ENCODE data around the gene GRAMD1A. TPM values are rescaled to one million over a fixed set of nuclear protein-coding genes. Genes with fewer than 3 reads are reported as not detected.

The GRAMD1A gene
- total RNA-seq, 2 experiments from 2014 or later = 173 to 187 TPM

DNA sequence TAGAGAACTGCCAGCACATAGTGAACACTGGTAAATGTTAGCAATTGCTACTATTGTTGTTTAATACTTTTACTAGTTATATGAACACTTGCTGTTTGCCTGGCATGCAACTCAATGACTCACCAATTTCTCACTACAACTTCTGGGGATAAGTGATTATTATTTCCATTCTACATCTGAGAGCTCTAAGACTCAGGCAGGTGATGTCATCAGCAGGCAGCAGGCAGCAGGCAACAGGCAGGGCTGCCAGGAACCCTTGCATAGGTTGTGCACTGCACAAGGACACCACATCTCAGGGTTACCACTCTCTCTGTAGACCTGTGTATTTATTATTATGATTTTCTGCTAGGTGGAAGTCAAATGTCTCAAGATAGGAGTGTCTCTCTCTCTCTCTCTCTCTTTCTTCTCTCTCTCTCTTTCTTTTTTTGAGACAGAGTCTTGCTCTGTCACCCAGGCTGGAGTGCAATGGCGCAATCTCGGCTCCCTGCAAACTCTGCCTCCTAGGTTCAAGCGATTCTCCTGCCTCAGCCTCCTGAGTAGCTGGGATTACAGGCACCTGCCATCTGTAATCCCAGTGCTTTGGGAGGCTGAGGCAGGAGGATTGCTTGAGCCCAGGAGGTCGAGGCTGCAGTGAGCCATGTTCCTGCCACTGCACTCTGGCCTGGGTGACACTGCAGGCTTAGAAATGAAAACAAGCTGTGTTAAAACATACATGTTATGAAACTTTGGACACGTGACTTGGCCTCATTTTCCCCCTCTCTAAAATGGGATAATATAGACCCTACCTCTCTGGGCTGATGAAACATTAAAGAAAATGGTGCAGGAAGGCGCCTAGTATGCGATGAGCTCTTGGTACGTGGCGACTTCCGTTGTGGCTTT lies 64.1 kb downstream of the GRAMD1A start:
- no peak overlapping the region for H3K27ac Mint-ChIP-seq
- DNase-seq (no peak), ATAC-seq (ENCODE audit: low read depth) (no peak)

DNA sequence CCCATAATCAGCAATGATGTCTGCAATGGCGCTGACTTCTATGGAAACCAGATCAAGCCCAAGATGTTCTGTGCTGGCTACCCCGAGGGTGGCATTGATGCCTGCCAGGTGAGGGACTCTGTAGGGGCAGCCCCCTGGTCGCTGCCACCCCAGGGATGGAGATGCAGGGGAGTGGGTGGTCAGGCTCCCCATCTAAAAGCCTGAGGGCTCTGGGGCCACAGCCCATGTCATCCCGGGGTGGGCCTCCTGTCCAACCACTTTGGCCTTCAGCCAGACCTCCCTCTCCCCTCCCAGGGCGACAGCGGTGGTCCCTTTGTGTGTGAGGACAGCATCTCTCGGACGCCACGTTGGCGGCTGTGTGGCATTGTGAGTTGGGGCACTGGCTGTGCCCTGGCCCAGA lies 65.5 kb downstream of the GRAMD1A start:
- no peak for ATAC-seq (ENCODE audit: low read depth)
- no peak overlapping the region for H3K27ac Mint-ChIP-seq
- peaks cover 2% of the 10 kb centered on the region for H3K9me3 Mint-ChIP-seq
- DNase-seq = no peak
- peaks cover 5% of the 10 kb centered on the region for H3K4me1 Mint-ChIP-seq
- no peaks in the 10 kb centered on the region for H3K36me3 Mint-ChIP-seq
- peaks cover 10% of the 10 kb centered on the region for H3K27me3 Mint-ChIP-seq
- no peak overlapping the region for H3K4me3 Mint-ChIP-seq
- POLR2A ChIA-PET = no interaction called here

More for the DNA sequence above, 64.1 kb downstream of the GRAMD1A start:
- Mint-ChIP-seq H3K36me3 (no peaks in the 10 kb centered on the region), H3K27me3 (peaks cover 10% of the 10 kb centered on the region), H3K4me3 (no peak overlapping the region), H3K9me3 (no peaks in the 10 kb centered on the region), H3K4me1 (peaks cover 5% of the 10 kb centered on the region)
- POLR2A ChIA-PET = no interaction called here

DNA sequence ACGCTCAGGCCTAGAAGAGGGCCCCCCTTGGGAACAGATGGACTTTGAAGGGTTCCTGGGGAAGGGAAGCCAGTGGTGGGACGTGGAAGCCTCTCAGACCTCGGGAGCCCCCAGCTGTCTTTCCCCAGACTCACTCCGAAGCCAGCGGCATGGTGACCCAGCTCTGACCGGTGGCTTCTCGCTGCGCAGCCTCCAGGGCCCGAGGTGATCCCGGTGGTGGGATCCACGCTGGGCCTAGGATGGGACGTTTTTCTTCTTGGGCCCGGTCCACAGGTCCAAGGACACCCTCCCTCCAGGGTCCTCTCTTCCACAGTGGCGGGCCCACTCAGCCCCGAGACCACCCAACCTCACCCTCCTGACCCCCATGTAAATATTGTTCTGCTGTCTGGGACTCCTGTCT lies 66.0 kb downstream of the GRAMD1A start:
- POLR2A ChIA-PET = no interaction called here

DNA sequence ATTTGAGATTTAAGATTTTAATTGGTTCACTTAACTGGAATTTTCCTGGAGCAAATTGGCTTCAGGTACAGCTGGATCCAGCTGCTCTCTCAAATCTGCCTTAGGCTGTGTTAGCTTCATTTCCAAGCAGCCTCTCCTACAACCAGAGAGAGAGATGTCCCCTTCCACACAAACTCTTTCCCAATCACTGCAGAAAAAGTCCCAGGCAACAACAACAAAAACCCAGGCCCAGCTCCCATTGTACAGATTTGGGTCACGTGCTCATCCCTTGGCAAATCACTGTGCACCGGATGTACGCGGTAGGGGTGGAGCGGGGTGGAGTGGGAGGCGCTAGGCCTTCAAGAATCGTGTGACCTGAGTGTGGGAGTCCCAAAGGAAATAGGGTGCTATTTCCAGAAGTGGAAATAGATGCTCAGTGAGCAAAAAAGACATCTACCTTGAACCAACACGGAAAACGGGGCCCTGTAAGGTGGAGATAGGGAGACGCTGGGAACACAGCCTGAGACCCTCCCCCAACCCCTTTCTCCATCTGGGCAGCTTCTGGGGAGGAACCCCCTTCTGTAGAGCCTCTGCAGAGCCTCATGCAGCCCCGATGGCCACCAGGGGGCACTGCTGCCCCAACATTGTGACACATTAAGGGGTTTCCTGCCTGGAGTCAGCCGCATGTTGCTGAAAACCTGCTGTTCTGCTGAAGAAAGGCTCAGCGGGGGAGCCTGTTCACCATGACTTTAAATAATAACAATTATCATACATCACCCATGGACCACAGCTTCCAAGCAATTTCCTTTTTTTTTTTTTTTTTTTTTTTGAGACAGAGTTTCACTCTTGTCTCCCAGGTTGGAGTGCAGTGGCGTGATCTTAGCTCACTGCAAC lies 66.8 kb downstream of the GRAMD1A start:
- H3K4me1 Mint-ChIP-seq = peaks cover 5% of the 10 kb centered on the region
- H3K27me3 Mint-ChIP-seq = peaks cover 10% of the 10 kb centered on the region

More for the DNA sequence above, 66.0 kb downstream of the GRAMD1A start:
- peaks cover 5% of the 10 kb centered on the region for H3K4me1 Mint-ChIP-seq
- no peak overlapping the region for H3K27ac Mint-ChIP-seq
- no peak overlapping the region for H3K4me3 Mint-ChIP-seq
- H3K36me3 Mint-ChIP-seq = no peaks in the 10 kb centered on the region
- DNase-seq = no peak
- H3K27me3 Mint-ChIP-seq = peaks cover 10% of the 10 kb centered on the region
- peaks cover 2% of the 10 kb centered on the region for H3K9me3 Mint-ChIP-seq
- no peak for ATAC-seq (ENCODE audit: low read depth)

DNA sequence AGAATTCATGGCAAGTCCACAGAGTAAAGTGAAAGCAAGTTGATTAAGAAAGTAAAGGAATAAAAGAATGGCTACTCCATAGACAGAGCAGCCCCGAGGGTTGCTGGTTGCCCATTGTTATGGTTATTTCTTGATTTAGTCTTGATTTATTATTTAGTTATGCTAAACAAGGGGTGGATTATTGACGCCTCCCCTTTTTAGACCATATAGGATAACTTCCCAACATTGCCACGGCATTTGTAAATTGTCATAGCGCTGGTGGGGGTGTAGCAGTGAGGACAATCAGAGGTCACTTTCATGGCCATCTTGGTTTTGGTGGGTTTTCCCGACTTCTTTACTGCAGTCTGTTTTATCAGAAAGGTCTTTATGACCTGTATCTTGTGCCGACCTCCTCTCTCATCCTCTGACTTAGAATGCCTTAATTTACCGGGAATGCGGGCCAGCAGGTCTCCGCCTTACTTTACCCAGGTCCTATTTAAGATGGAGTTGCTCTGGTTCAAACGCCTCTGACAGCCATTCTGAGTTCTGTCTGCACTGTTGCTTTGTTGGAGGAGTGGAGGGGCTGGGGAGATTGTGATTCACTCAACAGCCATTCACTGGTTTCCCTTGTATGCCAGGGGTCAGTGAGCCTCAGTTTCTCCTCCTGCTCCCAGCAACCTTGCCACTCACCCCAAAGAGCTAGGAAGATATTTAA lies 69.0 kb downstream of the GRAMD1A start:
- POLR2A ChIA-PET = no interaction called here
- peaks cover 5% of the 10 kb centered on the region for H3K4me1 Mint-ChIP-seq
- peaks cover 2% of the 10 kb centered on the region for H3K9me3 Mint-ChIP-seq
- H3K27ac Mint-ChIP-seq = no peak overlapping the region
- no peak overlapping the region for H3K4me3 Mint-ChIP-seq
- no peaks in the 10 kb centered on the region for H3K36me3 Mint-ChIP-seq
- H3K27me3 Mint-ChIP-seq = peaks cover 2% of the 10 kb centered on the region
- ATAC-seq (ENCODE audit: low read depth) (no peak), DNase-seq (no peak)

More for the DNA sequence above, 66.8 kb downstream of the GRAMD1A start:
- H3K36me3 Mint-ChIP-seq = no peaks in the 10 kb centered on the region
- peak overlapping the region; percentile 34 for H3K27ac Mint-ChIP-seq
- H3K9me3 Mint-ChIP-seq = peaks cover 2% of the 10 kb centered on the region
- H3K4me3 Mint-ChIP-seq = no peak overlapping the region
- POLR2A ChIA-PET = interaction anchor here (0.6 to 0.7 kb wide), 2 partner anchors 150 to 1382 kb away, joined by 3 to 6 read pairs; no protein-coding TSS in a partner anchor
- DNase-seq (peak; percentile 93), ATAC-seq (ENCODE audit: low read depth) (peak; percentile 94)

DNA sequence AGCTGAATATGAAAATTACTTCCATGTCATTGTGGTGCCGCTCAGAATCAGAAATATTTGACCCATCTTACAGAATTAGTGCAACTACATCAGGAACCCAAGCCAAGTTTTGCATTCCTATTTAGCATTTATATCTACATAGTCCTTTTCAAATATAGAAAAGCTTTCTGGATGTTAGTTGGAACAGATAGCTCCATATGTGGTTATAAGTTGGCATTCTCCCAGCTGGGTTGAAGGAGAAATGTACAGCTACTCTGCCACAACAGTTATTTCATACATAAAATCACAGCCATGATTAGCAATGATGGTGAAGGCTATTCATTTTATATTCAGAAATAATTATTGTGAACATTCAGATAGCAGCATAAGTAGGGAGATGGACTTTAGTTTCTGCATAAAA lies 69.6 kb downstream of the GRAMD1A start:
- H3K4me3 Mint-ChIP-seq = no peak overlapping the region
- H3K27me3 Mint-ChIP-seq = no peaks in the 10 kb centered on the region
- H3K36me3 Mint-ChIP-seq = no peaks in the 10 kb centered on the region
- no peak overlapping the region for H3K27ac Mint-ChIP-seq
- no peak for DNase-seq
- peaks cover 2% of the 10 kb centered on the region for H3K9me3 Mint-ChIP-seq
- ATAC-seq (ENCODE audit: low read depth) = no peak
- peaks cover 5% of the 10 kb centered on the region for H3K4me1 Mint-ChIP-seq
- POLR2A ChIA-PET = no interaction called here

DNA sequence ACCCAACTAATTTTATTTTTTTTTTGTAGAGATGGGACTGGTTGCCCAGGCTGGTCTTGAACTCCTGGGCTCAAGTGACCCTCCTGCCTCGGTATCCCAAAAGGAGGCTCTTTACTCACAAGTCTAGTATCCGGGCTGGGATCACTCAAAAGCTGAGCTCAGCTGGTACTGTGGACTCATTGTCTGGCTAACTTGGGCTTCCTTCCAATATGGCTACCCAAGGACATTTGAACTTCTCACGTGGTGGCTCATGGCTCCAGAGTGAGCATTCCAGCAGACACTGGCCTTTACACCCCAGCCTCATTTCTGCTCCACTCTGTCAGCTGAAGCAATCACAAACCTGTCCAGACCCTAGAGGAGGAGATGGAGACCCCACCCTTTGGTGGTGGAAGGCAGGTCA lies 70.3 kb downstream of the GRAMD1A start:
- H3K4me3 Mint-ChIP-seq = no peak overlapping the region
- no peak overlapping the region for H3K27ac Mint-ChIP-seq
- peaks cover 2% of the 10 kb centered on the region for H3K9me3 Mint-ChIP-seq
- DNase-seq (no peak), ATAC-seq (ENCODE audit: low read depth) (no peak)
- H3K36me3 Mint-ChIP-seq = no peaks in the 10 kb centered on the region
- peaks cover 5% of the 10 kb centered on the region for H3K4me1 Mint-ChIP-seq
- no peaks in the 10 kb centered on the region for H3K27me3 Mint-ChIP-seq
- POLR2A ChIA-PET = no interaction called here

DNA sequence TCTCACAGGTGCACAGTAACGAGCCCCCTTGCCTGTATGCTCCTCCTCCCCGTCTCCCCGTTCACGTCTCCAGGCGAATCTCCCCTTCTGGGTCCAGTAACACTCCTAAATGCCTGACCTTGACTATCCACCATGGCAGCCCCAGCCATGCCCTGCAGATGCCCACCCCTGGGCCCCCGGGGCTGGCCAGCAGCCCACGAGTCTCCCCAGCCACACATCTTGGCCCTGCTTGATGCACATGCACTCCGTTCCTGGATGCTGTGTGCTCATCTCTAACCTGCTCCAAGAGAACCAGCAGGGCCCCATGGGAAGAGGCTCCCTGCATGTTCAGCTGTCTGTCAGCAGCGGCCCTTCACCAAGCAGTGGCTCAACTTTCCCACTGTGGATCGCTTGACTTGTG lies 73.4 kb downstream of the GRAMD1A start:
- H3K9me3 Mint-ChIP-seq = peaks cover 2% of the 10 kb centered on the region
- no peak for ATAC-seq (ENCODE audit: low read depth)
- no peak for DNase-seq
- no peak overlapping the region for H3K27ac Mint-ChIP-seq
- peaks cover 2% of the 10 kb centered on the region for H3K4me1 Mint-ChIP-seq
- POLR2A ChIA-PET = no interaction called here
- H3K36me3 Mint-ChIP-seq = no peaks in the 10 kb centered on the region
- H3K4me3 Mint-ChIP-seq = no peak overlapping the region
- H3K27me3 Mint-ChIP-seq = peaks cover 7% of the 10 kb centered on the region

DNA sequence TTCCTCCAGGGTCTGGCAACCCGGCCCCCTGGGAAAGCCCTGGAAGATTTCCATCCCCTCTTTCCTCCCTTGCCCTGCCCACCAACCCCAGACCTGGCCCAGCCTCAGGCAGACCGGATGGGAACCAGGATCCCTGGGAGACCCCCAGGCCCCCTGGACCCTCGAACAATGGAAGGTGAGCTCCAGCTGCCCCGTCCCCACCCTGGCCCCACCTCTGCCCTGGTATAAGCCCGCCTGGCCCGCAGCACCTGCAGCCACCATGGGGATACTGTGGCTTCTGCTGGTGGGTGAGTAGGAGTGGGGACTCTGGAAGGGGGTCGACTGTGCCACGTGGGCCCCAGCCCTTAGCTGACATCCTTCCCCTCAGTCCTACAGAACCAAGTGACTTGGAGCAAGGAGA lies 73.8 kb downstream of the GRAMD1A start:
- no peak overlapping the region for H3K4me3 Mint-ChIP-seq
- no peak overlapping the region for H3K27ac Mint-ChIP-seq
- DNase-seq (no peak), ATAC-seq (ENCODE audit: low read depth) (no peak)
- POLR2A ChIA-PET = no interaction called here
- H3K27me3 Mint-ChIP-seq = peaks cover 9% of the 10 kb centered on the region
- H3K4me1 Mint-ChIP-seq = peaks cover 2% of the 10 kb centered on the region
- H3K36me3 Mint-ChIP-seq = no peaks in the 10 kb centered on the region
- peaks cover 2% of the 10 kb centered on the region for H3K9me3 Mint-ChIP-seq

DNA sequence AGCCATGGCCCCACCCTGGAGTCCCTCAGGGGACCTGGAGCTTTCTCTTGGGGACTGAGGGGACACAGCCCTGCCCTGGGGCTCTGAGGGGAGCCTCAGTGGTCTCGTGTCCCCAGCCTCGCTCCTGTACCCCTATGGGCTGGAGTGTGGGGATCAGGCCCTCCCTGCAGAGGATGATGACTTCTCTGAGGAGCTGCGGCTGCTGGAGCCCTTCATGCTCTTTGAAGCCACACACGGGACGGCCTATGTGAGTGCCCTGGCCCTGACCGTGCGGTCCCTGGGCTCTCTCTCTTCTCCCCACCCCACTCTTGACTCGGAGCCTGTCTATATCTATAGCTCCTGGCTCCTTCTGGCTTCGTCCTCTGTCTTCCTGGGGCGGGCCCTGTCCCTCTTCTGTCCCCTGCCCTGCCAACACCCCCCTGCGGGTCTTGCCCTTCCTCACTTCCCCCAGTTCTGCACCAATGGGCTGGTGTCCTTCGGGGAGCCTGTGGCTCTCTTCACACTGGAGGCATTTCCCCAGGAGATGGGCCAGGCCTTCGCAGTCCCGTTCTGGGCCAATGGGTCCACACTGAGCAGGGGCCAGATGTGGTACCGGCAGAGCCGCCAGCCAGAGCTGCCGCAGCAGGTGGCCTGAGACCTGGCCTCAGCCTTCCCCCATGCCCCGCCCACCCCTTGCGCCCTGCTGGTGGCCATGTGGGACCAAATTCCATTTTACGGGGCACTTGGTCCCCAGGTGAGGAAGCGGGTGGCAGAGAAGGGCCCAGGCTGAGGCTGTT lies 74.5 kb downstream of the GRAMD1A start:
- POLR2A ChIA-PET = no interaction called here
- Mint-ChIP-seq H3K27me3 (peaks cover 9% of the 10 kb centered on the region), H3K9me3 (peaks cover 2% of the 10 kb centered on the region), H3K27ac (no peak overlapping the region), H3K36me3 (no peaks in the 10 kb centered on the region), H3K4me3 (no peak overlapping the region), H3K4me1 (peaks cover 2% of the 10 kb centered on the region)
- no peak for DNase-seq
- ATAC-seq (ENCODE audit: low read depth) = no peak

DNA sequence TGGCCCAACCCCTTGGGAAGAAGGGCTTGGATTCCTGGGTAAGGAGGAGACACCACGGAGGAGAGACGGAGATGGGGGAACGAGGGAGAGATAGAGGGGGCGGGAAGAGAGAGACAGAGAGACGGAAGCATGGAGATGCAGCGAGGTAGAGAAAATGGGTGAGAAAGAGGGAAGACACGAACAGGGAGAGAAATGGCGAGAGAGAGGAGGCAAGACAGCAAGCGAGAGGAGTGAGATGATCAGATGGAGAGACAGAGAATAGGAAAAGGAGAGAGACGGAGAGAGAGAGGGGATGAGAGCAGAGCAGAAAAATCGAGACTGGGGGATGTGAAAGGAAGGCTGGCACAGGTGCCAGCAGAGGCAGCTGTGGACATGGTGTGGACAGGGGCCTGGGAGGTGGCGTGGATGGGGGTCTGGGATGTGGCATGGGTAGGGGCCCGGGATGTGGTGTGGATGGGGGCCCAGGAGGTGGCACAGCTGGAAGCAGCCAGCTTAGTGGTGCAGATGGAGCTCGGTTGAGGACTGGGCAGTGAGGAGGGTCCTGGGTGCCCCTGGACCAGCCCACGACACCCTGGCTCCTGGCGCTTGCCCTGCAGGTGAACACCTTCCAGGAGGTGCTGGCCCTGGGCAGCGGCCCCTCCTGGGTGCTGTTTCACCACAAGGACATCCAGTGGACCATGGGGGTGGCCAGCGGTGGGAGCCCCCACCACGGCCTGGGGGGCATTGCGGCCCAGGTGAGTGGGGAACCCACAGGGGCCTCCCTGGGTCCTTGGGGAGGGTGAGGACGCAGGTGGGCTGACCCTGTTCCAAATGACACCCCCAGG lies 75.3 kb downstream of the GRAMD1A start:
- POLR2A ChIA-PET = interaction anchor here (0.7 kb wide), 1 partner anchor 183 kb away, joined by 3 read pairs; no protein-coding TSS in a partner anchor
- Mint-ChIP-seq H3K4me3 (no peak overlapping the region), H3K4me1 (peaks cover 2% of the 10 kb centered on the region), H3K36me3 (no peaks in the 10 kb centered on the region), H3K27me3 (peaks cover 9% of the 10 kb centered on the region), H3K9me3 (peaks cover 2% of the 10 kb centered on the region), H3K27ac (no peak overlapping the region)
- no peak for ATAC-seq (ENCODE audit: low read depth)
- no peak for DNase-seq

DNA sequence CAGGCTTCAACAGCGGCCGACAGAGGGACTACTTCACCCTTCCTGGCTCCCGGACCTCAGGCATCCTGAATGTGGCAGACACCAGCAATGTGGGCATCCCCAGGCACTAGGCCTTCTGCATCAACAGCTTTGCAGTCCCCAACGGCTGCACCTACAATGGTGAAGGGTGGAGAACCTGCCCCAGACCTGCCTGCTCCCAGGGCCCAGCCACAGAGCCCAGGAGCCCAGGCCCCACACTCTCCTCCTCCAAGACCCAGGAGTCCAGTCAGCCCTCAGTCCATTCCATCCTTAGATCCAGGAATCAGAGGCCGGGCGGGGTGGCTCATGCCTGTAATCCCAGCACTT lies 75.9 kb downstream of the GRAMD1A start:
- Mint-ChIP-seq H3K36me3 (no peaks in the 10 kb centered on the region), H3K4me1 (peaks cover 2% of the 10 kb centered on the region), H3K4me3 (no peak overlapping the region), H3K9me3 (no peaks in the 10 kb centered on the region), H3K27me3 (peaks cover 9% of the 10 kb centered on the region), H3K27ac (no peak overlapping the region)
- DNase-seq (no peak), ATAC-seq (ENCODE audit: low read depth) (no peak)
- POLR2A ChIA-PET = interaction anchor here (0.7 kb wide), 1 partner anchor 183 kb away, joined by 3 read pairs; no protein-coding TSS in a partner anchor
